ENCODE results near the gene DPP10. TPM values are rescaled to one million over a fixed set of nuclear protein-coding genes. Genes with fewer than 3 reads are reported as not detected.
"Not testable (repeated sequence)": the region's sequence is repeated elsewhere in the genome, so short reads cannot be mapped to it uniquely, and the experiment has no call there.

DPP10 gene
- total RNA-seq, 2 experiments from 2014 or later: not detected

- no peaks in the 10 kb centered on the region for H3K27me3 Mint-ChIP-seq
- ATAC-seq (no peak), DNase-seq (no peak)
- no peaks in the 10 kb centered on the region for H3K36me3 Mint-ChIP-seq (ENCODE audit: low read depth)
- H3K27ac Mint-ChIP-seq: no peak overlapping the region
- no peak for TF ChIP-seq CTCF (IDR thresholded peaks at IDR 0.05)
- peaks cover 4% of the 10 kb centered on the region for H3K9me3 Mint-ChIP-seq
- H3K4me3 Mint-ChIP-seq: no peak overlapping the region
- ChIA-PET CTCF (no interaction called here), POLR2A (no interaction called here)
- no peaks in the 10 kb centered on the region for H3K4me1 Mint-ChIP-seq (ENCODE audit: low read depth)
- intact Hi-C loops (cut with micrococcal nuclease): no loop called here
Measured at GRCh38 chr2:114960389-114960788, 517.9 kb downstream of the DPP10 start.

GRCh38 chr2:114962532-114962931 lies 520.1 kb downstream of the DPP10 start:
- intact Hi-C loops (cut with micrococcal nuclease): no loop called here
- ATAC-seq: no peak
- TF ChIP-seq CTCF (IDR thresholded peaks at IDR 0.05): no peak
- no peak for DNase-seq
- no peaks in the 10 kb centered on the region for H3K4me1 Mint-ChIP-seq (ENCODE audit: low read depth)
- no peak overlapping the region for H3K27ac Mint-ChIP-seq
- no peaks in the 10 kb centered on the region for H3K27me3 Mint-ChIP-seq
- peaks cover 3% of the 10 kb centered on the region for H3K9me3 Mint-ChIP-seq
- POLR2A ChIA-PET: no interaction called here
- H3K4me3 Mint-ChIP-seq: no peak overlapping the region
- CTCF ChIA-PET: no interaction called here
- no peaks in the 10 kb centered on the region for H3K36me3 Mint-ChIP-seq (ENCODE audit: low read depth)

- no peaks in the 10 kb centered on the region for H3K36me3 Mint-ChIP-seq (ENCODE audit: low read depth)
- no peak overlapping the region for H3K4me3 Mint-ChIP-seq
- DNase-seq: no peak
- no peak overlapping the region for H3K27ac Mint-ChIP-seq
- POLR2A ChIA-PET: no interaction called here
- no peaks in the 10 kb centered on the region for H3K27me3 Mint-ChIP-seq
- ATAC-seq: no peak
- TF ChIP-seq CTCF (IDR thresholded peaks at IDR 0.05): no peak
- peaks cover 5% of the 10 kb centered on the region for H3K9me3 Mint-ChIP-seq
- H3K4me1 Mint-ChIP-seq (ENCODE audit: low read depth): no peaks in the 10 kb centered on the region
- intact Hi-C loops (cut with micrococcal nuclease): no loop called here
- CTCF ChIA-PET: no interaction called here
Measured at GRCh38 chr2:114968748-114969400, 526.4 kb downstream of the DPP10 start.

GRCh38 chr2:115004321-115004720 lies 561.9 kb downstream of the DPP10 start:
- CTCF ChIA-PET; DNase-seq; H3K9me3 Mint-ChIP-seq; H3K4me1 Mint-ChIP-seq (ENCODE audit: low read depth); intact Hi-C loops (cut with micrococcal nuclease); ATAC-seq; H3K4me3 Mint-ChIP-seq; H3K27me3 Mint-ChIP-seq; H3K36me3 Mint-ChIP-seq (ENCODE audit: low read depth); POLR2A ChIA-PET; H3K27ac Mint-ChIP-seq: not testable (repeated sequence)

- DNase-seq (no peak), ATAC-seq (no peak)
- no peak for TF ChIP-seq CTCF (IDR thresholded peaks at IDR 0.05)
- ChIA-PET CTCF (no interaction called here), POLR2A (no interaction called here)
- Mint-ChIP-seq H3K27ac (no peak overlapping the region), H3K4me1 (ENCODE audit: low read depth) (no peaks in the 10 kb centered on the region), H3K27me3 (no peaks in the 10 kb centered on the region), H3K36me3 (ENCODE audit: low read depth) (no peaks in the 10 kb centered on the region), H3K9me3 (peaks cover 15% of the 10 kb centered on the region), H3K4me3 (no peak overlapping the region)
- intact Hi-C loops (cut with micrococcal nuclease): no loop called here
Measured at GRCh38 chr2:115011721-115012120, 569.3 kb downstream of the DPP10 start.

GRCh38 chr2:115022013-115022412 lies 579.6 kb downstream of the DPP10 start:
- POLR2A ChIA-PET; H3K4me1 Mint-ChIP-seq (ENCODE audit: low read depth); CTCF ChIA-PET; H3K36me3 Mint-ChIP-seq (ENCODE audit: low read depth); DNase-seq; H3K27me3 Mint-ChIP-seq; H3K27ac Mint-ChIP-seq; intact Hi-C loops (cut with micrococcal nuclease); H3K4me3 Mint-ChIP-seq; ATAC-seq: not testable (repeated sequence)
- H3K9me3 Mint-ChIP-seq: peaks cover 14% of the 10 kb centered on the region

All from activated CD8-positive, alpha-beta T cell treated with anti-CD3 and anti-CD28 coated beads for 36 hours (primary cell).